Measurements from ENCODE around the gene KREMEN2. TPM values are rescaled to one million over a fixed set of nuclear protein-coding genes. Genes with fewer than 3 reads are reported as not detected.

Gene KREMEN2, protein sequence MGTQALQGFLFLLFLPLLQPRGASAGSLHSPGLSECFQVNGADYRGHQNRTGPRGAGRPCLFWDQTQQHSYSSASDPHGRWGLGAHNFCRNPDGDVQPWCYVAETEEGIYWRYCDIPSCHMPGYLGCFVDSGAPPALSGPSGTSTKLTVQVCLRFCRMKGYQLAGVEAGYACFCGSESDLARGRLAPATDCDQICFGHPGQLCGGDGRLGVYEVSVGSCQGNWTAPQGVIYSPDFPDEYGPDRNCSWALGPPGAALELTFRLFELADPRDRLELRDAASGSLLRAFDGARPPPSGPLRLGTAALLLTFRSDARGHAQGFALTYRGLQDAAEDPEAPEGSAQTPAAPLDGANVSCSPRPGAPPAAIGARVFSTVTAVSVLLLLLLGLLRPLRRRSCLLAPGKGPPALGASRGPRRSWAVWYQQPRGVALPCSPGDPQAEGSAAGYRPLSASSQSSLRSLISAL
- total RNA-seq = not detected

DNA sequence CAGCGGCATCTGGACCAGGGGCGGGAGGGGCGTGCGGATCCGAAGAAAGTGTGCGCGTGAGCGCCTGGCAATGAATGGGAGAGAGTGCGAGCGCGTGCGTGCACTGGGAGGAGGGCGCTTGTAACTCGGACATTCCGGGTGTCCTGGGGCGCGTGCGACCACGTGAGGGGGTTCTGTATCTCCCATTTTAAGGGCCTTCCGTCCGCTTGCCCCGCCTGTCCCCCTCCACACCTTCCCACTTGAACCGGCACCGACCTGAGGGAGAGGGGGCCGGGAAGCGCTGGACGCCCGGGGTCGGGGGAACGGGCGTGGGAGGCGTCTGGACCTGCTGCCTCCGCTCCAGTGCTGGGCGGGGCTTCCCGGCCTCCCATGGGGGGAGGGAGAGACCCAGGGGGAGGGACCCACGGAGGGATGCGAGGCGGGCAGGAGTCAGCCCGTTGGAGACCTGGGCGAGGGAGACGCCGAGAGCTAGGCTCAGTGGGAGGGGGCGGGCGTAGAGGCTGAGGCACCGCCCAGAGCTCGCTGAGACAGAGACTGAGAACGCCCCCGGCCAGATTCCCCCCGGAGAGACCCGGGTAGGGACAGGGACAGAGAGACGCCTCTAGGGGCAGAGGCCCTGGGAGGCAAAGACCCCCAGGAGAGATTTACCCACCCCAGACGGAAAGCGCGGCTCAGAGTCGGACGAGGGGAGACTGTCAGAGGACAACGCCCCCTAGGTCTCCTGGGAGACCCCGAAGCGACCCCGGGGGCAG, at the start of gene KREMEN2:
Gene KREMEN2, plus strand, starts transcription at position 553 of the 752 bp plus-strand sequence. CDS start 246 bp downstream, outside the sequence.
- ATAC-seq (ENCODE audit: low FRiP score) (peak; percentile 60), DNase-seq (ENCODE audit: low spot score) (no peak)
- TF ChIP-seq, protein P1, sequence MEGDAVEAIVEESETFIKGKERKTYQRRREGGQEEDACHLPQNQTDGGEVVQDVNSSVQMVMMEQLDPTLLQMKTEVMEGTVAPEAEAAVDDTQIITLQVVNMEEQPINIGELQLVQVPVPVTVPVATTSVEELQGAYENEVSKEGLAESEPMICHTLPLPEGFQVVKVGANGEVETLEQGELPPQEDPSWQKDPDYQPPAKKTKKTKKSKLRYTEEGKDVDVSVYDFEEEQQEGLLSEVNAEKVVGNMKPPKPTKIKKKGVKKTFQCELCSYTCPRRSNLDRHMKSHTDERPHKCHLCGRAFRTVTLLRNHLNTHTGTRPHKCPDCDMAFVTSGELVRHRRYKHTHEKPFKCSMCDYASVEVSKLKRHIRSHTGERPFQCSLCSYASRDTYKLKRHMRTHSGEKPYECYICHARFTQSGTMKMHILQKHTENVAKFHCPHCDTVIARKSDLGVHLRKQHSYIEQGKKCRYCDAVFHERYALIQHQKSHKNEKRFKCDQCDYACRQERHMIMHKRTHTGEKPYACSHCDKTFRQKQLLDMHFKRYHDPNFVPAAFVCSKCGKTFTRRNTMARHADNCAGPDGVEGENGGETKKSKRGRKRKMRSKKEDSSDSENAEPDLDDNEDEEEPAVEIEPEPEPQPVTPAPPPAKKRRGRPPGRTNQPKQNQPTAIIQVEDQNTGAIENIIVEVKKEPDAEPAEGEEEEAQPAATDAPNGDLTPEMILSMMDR (IDR thresholded peaks at IDR 0.05) = no peak

DNA sequence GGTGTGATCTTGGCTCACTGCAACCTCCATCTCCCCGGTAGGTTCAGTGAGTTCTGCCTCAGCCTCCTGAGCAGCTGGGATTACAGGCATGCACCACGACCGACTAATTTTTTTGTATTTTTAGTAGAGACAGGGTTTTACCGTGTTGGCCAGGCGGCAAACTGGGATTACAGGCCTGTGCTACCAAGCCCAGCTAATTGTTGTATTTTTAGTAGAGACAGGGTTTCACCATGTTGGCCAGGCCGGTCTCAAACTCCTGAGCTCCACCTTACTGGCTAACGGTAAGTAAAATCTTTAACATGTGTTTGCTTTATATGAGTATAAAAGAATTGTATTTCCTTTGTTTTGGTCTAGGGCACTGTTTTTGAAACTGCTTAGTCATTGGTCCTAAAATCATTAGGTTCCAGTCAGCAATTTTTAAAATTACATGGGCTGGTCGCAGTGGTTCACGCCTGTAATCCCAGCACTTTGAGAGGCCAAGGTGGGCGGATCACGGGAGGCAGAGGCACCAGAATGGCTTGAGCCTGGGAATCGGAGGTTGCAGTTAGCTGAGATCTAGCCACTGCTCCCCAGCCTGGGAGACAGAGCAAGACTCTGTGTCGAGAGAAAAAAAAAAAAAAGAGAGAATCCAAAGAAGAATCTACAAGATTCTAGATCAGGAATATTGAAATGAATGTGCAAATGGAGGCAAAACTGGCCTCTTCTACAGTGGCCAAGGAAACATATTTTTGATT, 48.7 kb upstream of the KREMEN2 start:
- ATAC-seq (ENCODE audit: low FRiP score) (no peak), DNase-seq (ENCODE audit: low spot score) (no peak)
- TF ChIP-seq, protein P1 (IDR thresholded peaks at IDR 0.05) = no peak

DNA sequence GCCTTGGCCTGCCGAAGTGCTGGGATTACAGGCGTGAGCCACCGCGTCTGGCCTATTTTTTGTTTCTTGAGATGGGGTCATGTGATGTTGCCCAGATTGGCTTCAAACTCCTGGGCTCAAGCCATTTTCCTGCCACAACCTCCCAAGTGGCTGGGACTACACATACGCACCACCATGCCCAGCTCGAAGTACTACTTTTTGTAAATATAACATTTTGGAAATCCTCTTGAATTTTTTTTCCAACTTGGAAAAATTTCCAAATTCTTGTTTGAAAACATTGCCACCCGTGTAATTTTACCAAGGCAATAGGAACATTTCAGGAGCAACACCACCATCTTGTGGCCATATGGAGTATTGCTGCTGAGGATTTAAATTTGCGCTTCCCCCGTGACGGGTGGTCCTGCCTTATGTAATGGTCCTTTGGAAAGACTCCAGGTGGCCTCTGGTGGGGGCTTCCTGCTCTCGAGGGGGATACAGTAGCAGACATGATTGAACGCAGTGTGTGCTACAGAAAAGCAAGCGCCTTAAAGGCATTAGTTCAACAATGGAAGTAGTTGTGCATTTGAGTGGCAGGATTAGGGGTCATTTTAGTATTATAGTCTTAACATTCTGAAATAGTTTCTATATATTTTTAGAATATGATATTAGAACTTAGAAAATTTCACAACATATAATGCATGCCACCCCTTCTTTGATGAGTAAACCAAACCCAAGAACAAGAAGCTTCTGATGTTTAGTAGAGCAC, 44.4 kb upstream of the KREMEN2 start:
- TF ChIP-seq, protein P1 (IDR thresholded peaks at IDR 0.05) = peak in 2 of 3 donors; percentile 54 to 88
- peak; percentile 65 for ATAC-seq (ENCODE audit: low FRiP score)
- no peak for DNase-seq (ENCODE audit: low spot score)

DNA sequence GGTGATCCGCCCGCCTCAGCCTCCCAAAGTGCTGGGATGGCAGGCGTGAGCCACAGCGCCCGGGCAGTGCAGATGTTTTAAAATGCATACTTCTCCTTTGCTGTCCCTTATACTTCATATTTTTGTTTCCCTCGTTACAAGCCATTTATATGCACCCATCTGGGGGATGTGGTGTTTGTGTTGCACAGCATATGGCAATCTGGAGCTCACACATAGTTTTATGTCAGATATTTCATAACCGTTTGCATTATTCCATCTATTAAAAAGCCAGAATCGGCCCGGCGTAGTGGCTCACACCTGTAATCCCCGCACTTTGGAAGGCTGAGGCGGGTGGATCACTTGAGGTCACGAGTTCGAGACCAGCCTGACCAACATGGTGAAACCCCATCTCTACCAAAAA, 40.6 kb upstream of the KREMEN2 start:
- TF ChIP-seq, protein P1 (IDR thresholded peaks at IDR 0.05) = no peak
- ATAC-seq (ENCODE audit: low FRiP score) (no peak), DNase-seq (ENCODE audit: low spot score) (no peak)

DNA sequence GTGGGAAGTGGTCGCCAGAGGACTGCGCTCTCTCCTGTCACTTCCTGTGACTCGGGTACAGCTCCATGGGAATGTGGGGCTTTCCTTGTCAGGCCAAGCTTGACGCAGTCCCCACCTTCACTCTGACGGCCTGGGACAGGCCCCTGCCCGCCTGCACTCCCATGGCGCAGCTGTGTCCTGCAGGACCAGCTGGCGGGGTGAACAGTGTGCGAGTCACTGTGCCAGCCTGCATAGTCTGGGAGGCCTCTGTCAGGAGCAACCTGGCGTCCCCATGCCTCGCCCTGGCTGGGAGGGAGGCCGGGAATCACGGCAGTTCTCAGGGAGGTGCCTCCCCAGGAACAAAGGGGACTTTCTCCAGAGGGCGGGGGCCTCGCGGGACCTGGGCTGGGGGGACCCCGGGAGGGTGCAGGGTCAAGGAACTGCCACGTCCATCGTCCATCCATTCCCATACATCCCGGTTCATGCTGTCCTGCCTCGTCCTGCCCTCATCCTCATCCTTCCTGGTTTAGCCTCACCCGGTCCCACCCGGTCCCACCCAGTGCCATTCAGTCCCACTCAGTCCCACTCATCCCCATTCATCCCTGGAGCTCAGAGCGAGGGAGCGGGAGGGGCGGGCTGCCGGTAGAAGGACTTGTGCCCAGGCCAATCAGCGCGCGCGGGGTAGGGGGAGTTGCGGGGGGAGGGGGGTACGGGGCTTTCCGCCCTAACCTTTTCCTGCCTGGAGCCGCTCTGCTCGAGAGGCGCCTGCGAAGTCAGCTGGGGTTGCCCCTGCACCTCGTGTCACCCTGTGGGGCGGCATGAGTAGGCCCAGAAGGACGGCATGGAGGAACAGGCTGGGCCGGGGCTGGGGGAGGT, 38.9 kb upstream of the KREMEN2 start:
- DNase-seq (ENCODE audit: low spot score) = no peak
- TF ChIP-seq, protein P1 (IDR thresholded peaks at IDR 0.05) = no peak
- ATAC-seq (ENCODE audit: low FRiP score) = no peak

All from omental fat pad (tissue), 4 donors.